GM10248 (cell line): ENCODE results near the gene SIN3A.

ENCODE experiments used
- CTCF ChIA-PET: fragments of 300-600 bp; sonication (Branson Sonifier 250); formaldehyde crosslinking; extraction: SDS; loops from one replicate; lab custom pipeline; 2021; ENCODE audit warnings: antibody characterized with exemption; lab: Yijun Ruan, JAX
- POLR2A ChIA-PET: fragments of 350-650 bp; sonication (Branson Sonifier 250); formaldehyde crosslinking; extraction: SDS; loops from one replicate; lab custom pipeline; 2020; ENCODE audit warnings: antibody characterized with exemption; lab: Yijun Ruan, JAX
- DNase-seq: peaks from one replicate; pipeline ENCODE4 v3.0.0; 2012; ENCODE audit errors: extremely low spot score
- TF ChIP-seq, protein P1 (sequence below): IDR thresholded peaks from 2 replicates; pipeline ENCODE4 v1.5.1; 2012; ENCODE audit warnings: mild to moderate bottlenecking, low read depth; ENCODE audit errors: extremely low read depth, missing control alignments, control extremely low read depth

The SIN3A gene

DNA sequence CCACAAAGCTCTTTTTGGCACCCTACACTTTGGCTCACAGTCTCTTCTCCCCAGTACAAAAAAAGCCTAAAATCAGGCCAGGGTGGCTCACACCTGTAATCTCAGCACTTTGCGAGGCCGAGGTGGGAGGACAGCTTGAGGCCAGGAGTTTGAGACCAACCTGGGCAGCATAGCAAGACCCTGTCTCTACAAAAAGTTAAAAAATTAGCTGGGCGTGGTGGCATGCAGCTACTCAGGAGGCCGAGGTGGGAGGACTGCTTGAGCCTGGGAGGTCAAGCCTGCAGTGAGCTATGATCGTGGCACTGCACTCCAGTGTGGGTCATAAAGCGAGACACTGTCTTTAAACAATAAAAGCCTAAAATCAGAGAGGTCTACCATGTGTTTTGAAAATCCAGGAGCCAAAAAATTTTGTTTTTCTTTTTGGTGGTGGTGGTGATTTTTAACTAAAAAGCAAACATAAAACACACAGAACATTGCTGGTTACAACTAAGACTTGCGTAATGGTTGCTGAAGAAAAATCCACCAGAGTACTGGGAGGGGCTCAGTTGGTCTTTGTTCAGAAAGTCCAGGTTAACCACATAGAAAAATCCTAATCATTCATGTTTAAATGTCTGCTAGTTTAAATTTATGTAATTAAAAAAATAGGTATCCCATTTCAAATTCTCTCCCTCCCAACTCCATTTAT lies 81.5 kb downstream of the SIN3A start:
- TF ChIP-seq, protein P1, sequence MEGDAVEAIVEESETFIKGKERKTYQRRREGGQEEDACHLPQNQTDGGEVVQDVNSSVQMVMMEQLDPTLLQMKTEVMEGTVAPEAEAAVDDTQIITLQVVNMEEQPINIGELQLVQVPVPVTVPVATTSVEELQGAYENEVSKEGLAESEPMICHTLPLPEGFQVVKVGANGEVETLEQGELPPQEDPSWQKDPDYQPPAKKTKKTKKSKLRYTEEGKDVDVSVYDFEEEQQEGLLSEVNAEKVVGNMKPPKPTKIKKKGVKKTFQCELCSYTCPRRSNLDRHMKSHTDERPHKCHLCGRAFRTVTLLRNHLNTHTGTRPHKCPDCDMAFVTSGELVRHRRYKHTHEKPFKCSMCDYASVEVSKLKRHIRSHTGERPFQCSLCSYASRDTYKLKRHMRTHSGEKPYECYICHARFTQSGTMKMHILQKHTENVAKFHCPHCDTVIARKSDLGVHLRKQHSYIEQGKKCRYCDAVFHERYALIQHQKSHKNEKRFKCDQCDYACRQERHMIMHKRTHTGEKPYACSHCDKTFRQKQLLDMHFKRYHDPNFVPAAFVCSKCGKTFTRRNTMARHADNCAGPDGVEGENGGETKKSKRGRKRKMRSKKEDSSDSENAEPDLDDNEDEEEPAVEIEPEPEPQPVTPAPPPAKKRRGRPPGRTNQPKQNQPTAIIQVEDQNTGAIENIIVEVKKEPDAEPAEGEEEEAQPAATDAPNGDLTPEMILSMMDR: no peak
- POLR2A ChIA-PET: interaction anchor here (2.8 kb wide), 1 partner anchor 81 kb away, joined by 17 read pairs; the partner anchor contains the start of gene SIN3A
- CTCF ChIA-PET: interaction anchor here (1.8 to 4.5 kb wide), 5 partner anchors 8 to 431 kb away, joined by 4 to 39 read pairs (median 17); no protein-coding TSS in a partner anchor
- no peak for DNase-seq

GRCh38 chr15:75368689-75369239 lies 82.7 kb downstream of the SIN3A start:
- POLR2A ChIA-PET: interaction anchor here (1.3 to 2.8 kb wide), 4 partner anchors 29 to 271 kb away, joined by 4 to 23 read pairs (median 13); partner anchors contain the start of genes IMP3 and SIN3A
- DNase-seq: no peak
- CTCF ChIA-PET: interaction anchor here (1.0 to 4.5 kb wide), 20 partner anchors 9 to 325 kb away, joined by 3 to 47 read pairs (median 8); partner anchors contain the start of genes NEIL1, SIN3A, SNUPN and SNX33
- TF ChIP-seq, protein P1: no peak

- POLR2A ChIA-PET: interaction anchor here (0.6 to 2.8 kb wide), 13 partner anchors 15 to 506 kb away, joined by 3 to 23 read pairs (median 4); partner anchors contain the start of genes IMP3, PTPN9, SIN3A and SNX33
- TF ChIP-seq, protein P1: peak; percentile 75
- CTCF ChIA-PET: interaction anchor here (0.6 to 4.5 kb wide), 46 partner anchors 8 to 434 kb away, joined by 3 to 47 read pairs (median 5); partner anchors contain the start of genes IMP3, NEIL1, SIN3A and SNUPN
- DNase-seq: peak; percentile 97
These were observed 83.4 kb downstream of the SIN3A start, which contains the start of gene MAN2C1 for GRCh38 chr15:75367913-75368688. TSS of gene MAN2C1 (minus strand) at chr15:75368607. CDS start at chr15:75368583, 24 bp downstream.

- POLR2A ChIA-PET: interaction anchor here (0.7 to 2.8 kb wide), 12 partner anchors 14 to 280 kb away, joined by 3 to 23 read pairs (median 4); partner anchors contain the start of genes IMP3, PTPN9, SIN3A and SNX33
- CTCF ChIA-PET: interaction anchor here (0.7 to 4.5 kb wide), 42 partner anchors 8 to 435 kb away, joined by 3 to 47 read pairs (median 5); partner anchors contain the start of genes IMP3, NEIL1, SIN3A and SNX33
- no peak for DNase-seq
- TF ChIP-seq, protein P1: no peak
These were observed 84.0 kb downstream of the SIN3A start for GRCh38 chr15:75367406-75367912.

GRCh38 chr15:75367006-75367405 lies 84.5 kb downstream of the SIN3A start:
- CTCF ChIA-PET: interaction anchor here (1.0 to 4.5 kb wide), 23 partner anchors 11 to 435 kb away, joined by 3 to 47 read pairs (median 8); partner anchors contain the start of genes IMP3, NEIL1, SIN3A and SNX33

More at GRCh38 chr15:75367006-75367405, 84.5 kb downstream of the SIN3A start:
- POLR2A ChIA-PET: no interaction called here
- no peak for DNase-seq
- TF ChIP-seq, protein P1: no peak
